EH (cell line): ENCODE measurements around the gene DNM1.
A peak's percentile ranks its signal among the peaks of the same experiment; 100 is the strongest.
"Not testable (repeated sequence)": the region's sequence is repeated elsewhere in the genome, so short reads cannot be mapped to it uniquely, and the experiment has no call there.

ENCODE experiments used
- DNase-seq: peaks from one replicate; pipeline ENCODE4 v3.0.0-alpha.2; 2015; ENCODE audit warnings: low read depth

DNM1 gene

DNA sequence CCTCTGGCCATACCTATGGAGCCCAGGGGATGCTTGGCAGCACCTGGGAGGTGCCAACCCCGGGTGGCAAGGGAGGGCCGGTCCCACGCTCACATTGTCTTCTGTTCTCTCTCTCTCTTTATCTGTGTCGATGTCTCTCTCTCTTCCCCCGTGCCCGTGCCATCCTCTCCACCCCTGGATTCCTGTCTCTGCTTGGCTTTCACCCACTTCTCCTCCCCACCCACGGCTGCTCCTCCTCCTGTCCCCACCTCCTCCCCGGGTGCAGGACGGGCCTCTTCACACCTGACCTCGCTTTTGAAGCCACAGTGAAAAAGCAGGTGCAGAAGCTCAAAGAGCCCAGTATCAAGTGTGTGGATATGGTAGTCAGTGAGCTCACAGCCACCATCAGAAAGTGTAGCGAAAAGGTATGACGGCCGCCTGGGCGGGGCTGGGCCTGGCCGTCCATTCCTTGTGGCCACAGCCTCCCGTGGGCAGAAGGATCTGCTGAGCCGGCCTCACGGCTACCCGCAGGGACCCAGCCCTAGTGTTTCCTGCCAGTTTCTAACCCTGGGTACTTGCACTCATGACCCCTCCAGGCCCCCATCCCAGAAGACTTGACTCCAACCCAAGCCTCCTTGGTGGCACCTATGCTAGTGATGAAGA lies 22.7 kb downstream of the DNM1 start:
- DNase-seq = no peak

DNA sequence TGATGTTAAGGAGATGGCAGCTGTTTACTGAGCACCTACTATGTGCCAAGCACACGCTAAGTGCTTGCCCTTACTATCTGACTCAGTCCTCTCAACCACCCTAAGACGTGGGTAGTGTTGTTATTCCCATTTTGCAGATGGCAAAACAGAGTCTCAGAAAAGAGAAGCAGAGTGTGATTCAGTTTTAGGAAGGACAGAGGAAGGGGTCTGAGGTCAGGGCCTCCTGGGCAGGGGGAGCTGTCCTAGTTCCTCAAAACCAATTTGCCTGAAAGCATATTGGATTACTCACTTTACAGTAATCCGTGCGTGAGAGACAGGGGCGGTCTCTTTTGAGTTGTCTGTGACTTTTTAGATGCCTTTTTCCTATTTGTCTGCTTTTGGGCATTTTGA lies 23.2 kb downstream of the DNM1 start:
- DNase-seq = no peak

DNA sequence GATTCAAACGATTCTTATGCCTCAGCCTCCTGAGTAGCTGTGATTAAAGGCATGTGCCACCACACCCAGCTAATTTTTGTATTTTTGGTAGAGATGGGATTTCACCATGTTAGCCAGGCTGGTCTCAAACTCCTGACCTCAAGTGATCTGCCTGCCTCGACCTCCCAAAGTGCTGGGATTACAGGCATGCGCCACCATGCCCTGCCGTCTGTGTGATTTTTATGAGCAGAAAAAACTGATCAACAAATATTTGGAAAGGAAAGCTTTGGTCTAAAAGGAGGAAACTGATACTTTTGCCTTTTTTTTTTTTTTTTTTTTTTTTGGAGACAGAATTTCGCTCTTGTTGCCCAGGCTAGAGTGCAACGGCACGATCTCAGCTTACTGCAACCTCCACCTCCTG lies 27.7 kb downstream of the DNM1 start:
- DNase-seq = not testable (repeated sequence)

DNA sequence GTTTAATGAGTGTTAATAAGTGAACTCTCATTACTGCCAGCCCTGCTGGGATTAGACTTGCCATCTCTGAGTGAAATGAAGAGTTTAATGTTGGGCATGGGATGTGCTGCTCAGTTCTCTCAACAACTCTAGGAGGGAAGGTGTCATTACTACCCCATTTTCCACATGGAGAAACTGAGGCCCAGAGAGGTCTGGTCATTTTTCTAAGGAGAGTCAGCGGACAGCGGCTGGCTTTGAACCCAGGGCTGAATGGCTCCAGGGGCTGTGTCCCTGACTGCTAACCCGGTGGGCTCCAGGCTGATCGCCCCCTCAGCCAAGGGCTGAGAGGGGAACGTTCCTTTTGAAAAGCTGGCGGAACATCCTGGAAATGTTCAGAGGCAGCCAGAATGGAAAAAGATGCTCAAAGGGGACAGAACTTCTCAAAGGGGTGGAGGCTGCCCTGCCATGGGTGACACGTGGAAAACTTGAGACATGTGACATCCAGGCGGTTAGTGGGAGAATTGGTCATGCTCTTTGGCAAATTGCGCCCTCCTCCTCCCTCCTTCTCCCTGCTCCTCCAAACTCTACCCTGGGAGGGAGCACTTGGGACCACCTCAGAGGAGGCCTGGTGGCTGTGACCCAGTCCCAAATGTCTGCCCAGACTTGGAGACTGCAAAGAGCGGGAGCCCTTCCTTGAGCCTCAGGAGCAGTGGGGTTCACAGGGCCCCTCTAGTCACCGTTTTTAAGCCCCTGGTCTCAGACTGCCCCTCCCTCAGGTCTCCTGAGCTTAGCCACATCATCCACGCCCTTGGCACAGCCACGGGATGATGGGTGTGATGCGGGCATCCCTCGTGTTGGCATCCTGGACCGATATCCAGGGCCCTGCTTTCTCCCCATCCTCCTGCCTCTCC lies 28.7 kb downstream of the DNM1 start:
- no peak for DNase-seq

DNA sequence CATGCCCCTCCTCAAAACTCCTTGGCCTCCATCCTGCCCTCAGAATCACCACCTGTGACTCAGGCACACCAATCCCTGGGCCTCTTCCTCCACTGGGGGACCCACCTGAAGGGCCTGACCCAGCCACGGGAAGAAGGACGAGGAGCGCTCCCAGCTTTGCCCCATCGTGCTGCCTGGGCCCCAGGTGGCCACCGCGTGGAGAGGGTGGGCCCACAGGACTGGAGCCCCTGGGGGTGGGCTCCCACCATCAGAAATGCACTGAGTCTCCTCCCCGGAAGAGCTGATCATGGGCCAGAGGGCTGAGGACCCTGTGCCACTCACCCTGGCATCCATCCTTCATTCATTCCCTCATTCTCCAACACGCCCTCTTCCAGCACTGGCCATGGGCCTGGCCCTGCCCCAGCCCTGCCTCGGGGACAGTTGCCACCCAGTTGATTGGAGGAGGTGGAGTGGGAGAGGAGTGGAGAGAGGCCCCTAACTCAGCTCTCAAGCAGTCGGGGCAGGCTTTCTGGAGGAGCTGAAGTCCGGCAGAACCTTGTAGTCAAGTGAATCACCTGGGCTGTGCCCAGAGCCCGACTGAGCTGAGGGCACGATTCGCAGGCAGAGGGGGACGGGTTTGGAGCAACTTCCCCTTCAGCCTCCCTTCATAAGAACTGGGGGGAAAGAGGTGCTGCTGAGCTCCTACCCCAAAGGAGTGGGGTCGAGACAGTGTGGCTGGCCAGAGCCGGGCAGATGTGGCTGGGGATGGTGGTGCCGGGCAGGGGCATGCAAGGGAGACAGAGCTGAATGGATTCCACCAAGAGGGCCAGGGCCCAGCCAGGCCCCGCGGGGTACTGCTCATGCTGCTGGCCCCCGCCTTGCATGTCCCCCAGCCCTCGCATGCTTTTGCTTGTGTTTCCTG lies 29.6 kb downstream of the DNM1 start:
- DNase-seq = no peak

DNA sequence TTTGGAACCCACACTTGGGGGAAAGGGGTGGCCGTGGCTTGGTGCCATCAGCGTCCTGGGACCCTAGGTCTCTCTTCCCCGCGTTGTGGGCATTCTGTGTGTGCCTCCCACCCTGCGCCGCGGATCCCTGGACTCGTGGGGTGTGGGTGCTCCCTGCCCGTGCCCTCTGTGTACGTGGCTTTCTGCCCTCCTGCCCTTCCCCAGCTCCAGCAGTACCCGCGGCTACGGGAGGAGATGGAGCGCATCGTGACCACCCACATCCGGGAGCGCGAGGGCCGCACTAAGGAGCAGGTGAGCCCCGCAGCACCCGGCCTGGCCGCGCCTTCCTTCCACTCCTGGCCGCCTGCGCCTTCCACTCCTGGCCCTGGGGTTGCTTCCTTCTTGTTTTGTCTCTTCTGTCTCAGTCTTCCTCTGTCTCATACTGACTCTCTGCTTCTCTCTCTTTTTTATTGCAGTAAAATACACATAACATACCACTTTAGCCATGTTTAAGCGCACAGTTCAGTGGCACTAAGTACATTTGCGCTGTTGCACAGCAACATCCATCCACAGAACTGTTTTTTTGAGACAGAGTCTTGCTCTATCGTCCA lies 30.7 kb downstream of the DNM1 start:
- DNase-seq = no peak

DNA sequence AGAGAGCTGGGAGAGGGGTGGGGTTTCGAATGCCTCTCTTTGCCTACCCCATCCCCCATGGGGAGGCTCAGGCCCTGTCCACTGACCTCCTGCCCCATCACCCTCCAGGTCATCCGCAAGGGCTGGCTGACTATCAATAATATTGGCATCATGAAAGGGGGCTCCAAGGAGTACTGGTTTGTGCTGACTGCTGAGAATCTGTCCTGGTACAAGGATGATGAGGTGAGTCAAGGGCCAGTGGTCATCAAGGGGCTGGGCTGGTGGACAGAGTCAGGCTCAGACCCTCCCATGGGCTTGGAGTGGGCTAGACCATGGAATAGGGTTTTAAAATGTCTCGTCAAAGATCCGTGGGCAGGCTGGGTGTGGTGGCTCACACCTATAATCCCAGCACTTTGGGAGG lies 38.9 kb downstream of the DNM1 start:
- no peak for DNase-seq

DNA sequence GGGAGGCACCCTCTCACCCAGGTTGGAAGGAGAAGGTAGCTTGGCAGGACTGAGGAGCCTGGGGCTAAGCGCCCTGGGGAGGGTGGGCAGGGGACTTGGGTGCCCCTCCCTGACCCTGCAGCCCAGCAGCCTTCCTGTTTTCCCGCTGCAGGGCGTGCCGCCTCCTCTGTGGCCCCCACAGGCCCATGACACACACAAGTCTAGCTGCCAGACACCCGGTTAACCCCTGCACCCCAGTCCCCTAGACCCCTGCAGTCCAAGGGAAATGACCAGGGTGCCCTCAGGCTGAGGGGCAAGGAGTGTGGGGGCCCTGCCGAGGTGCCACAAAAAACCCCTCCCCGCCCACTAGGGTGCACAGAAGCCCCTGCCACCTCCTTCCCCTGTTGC lies 39.6 kb downstream of the DNM1 start:
- DNase-seq = no peak

DNA sequence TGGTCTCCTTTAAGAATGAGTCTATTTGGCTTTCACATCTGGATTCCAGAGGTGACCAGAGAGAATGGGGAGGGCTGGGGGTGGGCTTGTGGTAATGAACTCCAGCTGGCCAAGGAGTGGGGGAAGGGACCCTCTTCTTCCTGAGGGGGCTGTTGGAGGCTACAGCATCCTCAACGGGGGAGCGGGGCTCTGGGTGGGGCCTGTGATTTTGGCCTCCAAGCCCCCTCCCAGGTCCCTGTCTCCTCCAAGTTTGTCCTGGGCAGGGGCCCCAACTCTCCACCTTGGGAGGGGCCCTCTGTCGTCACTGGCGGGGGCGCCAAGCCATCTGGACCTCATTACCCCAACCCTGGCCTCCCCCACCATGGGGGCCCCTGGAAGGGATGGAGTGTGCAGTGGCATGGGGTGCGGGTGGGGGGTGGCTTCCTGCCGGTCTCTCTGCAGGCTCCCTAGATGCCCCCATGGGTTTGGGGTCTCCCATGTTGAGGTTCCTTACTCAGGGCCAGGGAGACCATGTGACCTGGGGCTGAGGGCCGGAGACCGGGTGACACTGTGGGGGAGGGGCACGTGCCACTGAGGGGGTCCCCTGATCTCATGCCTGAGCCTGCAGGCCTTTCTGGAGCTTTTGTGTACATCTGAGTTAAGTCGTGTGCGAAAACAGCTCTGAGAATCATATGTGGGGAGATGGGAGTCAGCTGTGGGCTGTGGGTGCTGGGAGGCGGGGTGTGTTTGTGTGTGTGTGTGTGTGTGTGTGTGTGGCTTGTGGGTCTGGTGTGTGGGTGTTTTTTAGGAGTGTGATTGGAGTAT lies 40.2 kb downstream of the DNM1 start:
- no peak for DNase-seq

DNA sequence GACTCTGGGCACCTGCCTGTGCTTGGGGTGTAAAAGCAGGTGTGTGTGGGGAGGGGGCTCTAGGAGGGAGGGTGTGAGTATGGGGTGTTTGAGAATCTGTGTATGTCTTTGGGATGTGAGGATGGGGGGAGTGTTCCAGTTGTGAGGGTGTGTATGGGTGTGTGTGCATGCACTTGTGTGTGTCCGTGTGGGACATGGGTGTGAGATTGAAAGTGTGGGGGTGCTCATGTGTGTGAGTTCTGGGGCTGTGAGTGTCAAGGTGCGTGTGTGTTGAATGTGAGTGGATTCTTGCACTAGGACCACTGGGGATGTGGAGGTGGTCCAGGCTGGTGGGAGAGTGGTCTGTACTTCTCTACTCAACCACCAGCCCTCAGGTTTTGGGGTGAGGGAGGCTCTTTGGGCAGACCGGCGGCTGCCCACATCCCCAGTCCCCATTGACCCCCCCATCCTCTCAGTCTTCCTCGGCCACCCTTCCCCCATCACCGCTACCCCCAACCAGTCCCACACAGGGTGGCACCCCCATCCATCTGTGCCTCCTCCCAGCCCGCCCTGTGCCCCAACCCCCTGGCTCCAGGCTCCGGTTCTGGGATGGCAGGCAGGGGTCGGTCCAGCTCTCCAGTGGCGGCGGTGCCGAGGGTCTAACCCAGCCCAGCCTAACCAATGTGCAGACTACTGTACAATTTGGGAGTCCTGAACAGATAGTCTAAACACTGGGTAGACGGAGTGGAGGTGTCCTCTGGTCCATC lies 41.1 kb downstream of the DNM1 start:
- DNase-seq = no peak

DNA sequence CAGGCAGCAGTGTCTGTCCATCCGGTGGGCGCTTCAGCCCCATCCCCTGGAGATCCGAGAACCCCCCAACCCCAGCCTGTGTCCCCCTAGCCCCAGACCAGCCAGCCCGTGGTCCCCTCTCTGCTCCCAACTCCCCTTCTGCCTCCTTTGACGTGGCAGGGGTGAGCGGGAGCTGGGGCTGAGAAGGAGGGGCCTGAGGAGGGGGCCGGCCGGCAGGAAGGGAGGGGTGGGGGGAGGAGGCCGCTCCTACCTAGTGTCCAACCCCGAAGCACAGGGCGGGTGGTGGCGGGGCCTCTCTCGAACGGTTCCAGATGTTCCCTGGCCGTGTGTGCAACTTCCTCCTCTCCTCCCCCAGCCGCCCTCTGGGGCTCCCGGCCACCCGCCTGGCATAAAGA lies 41.7 kb downstream of the DNM1 start:
- DNase-seq = peak; percentile 93

DNA sequence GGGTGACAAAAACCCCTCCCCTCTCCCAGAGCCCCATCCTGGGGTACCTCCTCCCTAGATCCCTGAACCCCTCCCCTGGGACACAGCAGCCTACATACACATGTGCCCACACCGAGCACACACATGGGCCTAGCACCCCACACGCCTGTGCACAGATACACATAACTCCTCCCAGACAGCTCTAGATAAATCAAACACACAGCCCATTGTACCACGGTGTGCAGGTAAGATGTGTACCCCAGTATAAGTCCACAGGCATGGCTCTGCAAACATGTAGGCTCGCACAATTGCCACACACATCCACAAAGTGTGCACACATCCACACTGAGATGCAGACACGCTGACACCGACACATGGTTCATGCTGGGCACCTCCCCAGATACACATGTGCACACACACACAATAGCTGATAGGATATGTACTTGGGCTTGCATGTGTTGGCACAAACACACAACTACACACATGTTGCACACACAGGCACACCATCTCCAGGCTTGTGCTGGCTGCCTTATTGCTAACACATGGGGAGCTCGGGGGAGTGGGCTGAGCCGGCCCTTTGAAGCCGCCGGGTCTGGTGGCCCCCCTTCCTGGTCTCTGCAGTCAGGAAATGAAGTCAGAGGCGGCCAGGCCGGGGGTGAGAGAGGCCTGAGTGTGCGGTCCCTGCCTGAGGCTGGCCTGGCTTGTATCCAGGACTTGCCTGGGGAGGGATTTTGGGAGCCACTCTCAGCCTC lies 42.4 kb downstream of the DNM1 start:
- peak; percentile 81 for DNase-seq

DNA sequence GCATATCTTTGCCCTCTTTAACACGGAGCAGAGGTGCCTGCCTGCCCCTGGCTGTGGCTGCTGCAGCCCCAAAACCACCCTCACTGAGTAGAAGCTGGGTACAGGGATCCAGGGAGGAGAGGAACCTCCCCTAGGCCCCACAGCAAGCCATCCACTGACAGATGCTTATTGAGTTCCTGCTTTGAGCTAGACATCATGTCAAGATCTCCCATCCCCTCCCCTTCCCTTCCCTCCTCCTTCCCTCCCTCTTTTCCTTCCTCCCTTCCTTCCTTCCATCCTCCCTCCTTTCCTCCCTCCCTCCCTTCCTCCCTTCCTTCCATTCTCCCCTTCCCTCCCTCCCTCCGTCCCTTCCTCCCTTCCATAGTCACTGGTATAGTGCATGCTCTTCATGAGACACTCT lies 43.3 kb downstream of the DNM1 start:
- no peak for DNase-seq

DNA sequence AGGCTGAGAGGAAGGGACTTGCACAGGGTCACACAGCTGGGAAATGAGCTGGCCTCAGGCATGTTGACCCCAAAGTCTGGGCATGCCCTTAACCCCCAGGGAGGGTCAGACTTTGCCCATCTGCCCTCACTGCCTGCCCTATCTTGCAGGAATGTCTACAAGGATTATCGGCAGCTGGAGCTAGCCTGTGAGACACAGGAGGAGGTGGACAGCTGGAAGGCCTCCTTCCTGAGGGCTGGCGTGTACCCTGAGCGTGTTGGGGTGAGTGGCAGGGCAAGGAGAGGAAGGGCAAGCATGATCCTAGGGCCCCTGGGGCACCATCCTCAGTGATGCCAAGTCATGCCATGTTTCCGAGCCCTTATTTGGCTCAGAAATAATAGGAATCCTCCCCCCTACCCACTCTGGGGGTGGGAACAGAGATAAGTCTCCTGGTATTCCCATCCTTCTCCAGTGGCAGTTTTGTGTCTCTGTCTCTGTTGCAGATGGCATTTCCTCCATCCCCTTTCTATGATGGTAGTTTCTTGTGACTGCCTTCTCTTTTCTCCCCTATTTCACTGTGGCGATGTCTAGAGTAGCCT lies 44.1 kb downstream of the DNM1 start:
- DNase-seq = no peak

DNA sequence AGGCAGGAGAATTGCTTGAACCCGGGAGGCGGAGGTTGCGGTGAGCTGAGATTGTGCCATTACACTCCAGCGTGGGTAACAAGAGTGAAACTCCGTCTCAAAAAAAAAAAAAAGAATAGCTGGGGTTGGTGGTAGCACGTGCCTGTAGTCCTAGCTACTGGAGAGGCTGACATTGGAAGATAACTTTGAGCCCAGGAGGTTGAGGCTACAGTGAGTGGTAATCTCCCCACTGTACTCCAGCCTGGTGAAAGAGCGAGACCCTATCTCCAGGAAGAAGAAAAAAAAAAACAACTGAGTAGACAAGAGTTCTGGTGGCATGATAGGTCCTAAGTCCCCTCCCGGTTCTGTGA lies 46.4 kb downstream of the DNM1 start:
- no peak for DNase-seq

DNA sequence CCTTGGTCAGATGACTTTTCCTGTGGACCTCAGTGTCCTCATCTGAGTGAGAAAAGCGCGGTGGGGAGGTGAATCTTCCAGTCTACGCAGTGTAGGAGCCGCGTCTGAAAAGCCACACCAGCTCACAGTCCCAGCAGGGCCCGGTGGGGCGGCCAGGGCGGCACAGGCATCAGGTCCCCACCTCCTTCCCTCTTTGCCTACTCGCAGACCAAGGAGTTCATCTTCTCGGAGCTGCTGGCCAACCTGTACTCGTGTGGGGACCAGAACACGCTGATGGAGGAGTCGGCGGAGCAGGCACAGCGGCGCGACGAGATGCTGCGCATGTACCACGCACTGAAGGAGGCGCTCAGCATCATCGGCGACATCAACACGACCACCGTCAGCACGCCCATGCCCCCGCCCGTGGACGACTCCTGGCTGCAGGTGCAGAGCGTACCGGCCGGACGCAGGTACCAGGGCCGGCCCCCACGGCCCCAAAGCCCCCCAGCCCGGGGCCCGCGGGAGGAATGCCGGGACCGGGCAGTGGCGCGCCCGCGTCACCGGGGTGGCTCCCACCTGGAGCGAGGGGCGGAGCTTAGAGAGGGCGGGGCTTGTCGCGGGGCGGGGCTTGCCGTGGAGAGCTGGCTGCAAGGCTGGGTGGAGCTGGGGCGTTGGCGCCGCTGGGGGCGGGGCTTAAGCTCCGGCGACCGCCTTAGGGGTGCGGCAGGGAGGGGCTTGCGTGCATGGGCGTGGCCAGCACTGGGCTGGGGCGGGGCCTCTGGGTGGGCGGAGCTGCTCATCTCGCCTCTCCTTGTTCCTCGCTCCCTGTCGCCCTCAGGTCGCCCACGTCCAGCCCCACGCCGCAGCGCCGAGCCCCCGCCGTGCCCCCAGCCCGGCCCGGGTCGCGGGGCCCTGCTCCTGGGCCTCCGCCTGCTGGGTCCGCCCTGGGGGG lies 47.0 kb downstream of the DNM1 start:
- peak; percentile 78 for DNase-seq

DNA sequence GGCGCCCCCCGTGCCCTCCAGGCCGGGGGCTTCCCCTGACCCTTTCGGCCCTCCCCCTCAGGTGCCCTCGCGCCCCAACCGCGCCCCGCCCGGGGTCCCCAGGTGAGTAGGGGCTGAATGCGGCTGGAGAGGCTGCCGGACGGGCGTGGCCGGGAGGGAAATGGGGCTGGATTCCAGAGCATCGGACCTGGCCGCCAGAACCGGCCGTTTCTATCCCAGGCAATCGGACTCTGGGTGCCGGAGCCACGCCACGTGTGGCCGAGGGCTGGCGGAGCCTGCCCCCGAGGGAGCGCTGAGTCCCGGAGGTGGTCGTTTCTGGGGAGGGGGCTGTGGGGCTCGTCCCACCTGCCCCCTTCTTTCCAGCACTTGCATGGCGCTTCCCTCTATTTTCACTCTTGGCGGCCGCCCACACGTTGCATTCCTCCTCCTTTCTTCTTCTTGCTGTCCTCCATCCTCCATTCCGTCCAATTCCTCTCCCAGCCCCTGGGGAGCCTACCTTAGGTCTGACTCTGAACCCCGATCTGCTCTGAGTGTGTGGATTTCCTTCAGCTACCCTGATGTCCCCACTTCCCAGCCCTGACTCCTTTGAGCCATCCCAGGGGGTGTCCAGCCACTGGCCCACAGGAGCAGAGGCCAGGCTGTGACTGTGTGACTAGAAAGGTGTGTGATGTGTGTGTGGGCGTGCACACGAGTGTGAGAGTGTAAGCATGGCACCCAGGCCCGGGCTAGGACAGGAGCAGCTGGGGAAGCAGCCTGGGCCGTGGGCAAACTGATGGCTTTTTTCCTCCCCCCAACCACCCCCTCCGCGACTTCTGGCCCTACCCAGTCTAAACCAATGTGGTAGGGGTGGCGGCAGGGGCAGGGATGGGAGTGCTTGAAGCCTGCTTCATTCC lies 47.9 kb downstream of the DNM1 start:
- DNase-seq = no peak

DNA sequence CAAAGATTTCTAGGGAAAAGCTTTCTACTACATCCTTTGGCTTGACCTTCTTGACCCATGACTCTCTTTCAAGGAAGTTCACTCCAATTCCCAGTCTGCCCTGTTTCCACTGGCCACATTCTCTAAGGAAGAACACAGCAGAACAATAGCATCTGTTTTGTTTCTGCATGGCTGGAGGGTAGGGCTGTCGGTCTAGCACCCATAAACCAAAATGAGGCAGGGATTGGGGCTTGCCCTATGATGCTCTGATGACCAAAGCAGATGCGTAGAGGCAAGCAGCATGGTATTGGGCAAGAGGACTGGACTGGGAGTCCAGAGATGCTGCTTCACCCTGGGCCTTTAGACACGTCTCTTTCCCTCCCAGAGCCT lies 48.5 kb downstream of the DNM1 start:
- DNase-seq = peak; percentile 69
